ENCODE data around the gene GTF2H3. TPM values are rescaled to one million over a fixed set of nuclear protein-coding genes. Genes with fewer than 3 reads are reported as not detected.
A peak's percentile ranks its signal among the peaks of the same experiment; 100 is the strongest.

GTF2H3 gene
- total RNA-seq: 21.1 TPM
- 7.7 TPM for polyA plus RNA-seq (ENCODE audit: insufficient read depth, low read depth, low replicate concordance)
- long read RNA-seq, donor 1, partial matches to known transcripts: 0 of 5 reads
- long read RNA-seq, donor 1, other reads (novel, unspliced or antisense): 0 of 5 reads
- long read RNA-seq, donor 2, partial matches to known transcripts: 0 of 2 reads
- long read RNA-seq, donor 2, other reads (novel, unspliced or antisense): 0 of 2 reads
- long read RNA-seq, donor 3, transcript GTF2H3-212 (13 exons, 3,329 nt): major isoform, 5 of 7 reads
- long read RNA-seq, donor 3, partial matches to known transcripts: 0 of 7 reads
- long read RNA-seq, donor 3, other reads (novel, unspliced or antisense): 0 of 7 reads
- long read RNA-seq, donor 4, transcript GTF2H3-212 (13 exons, 3,329 nt): major isoform, 5 of 5 reads
- long read RNA-seq, donor 4, partial matches to known transcripts: 0 of 5 reads
- long read RNA-seq, donor 4, other reads (novel, unspliced or antisense): 0 of 5 reads
- long read RNA-seq, donor 5, partial matches to known transcripts: 0 of 1 reads
- long read RNA-seq, donor 5, other reads (novel, unspliced or antisense): 0 of 1 reads
- long read RNA-seq, donor 6, partial matches to known transcripts: 0 of 4 reads
- long read RNA-seq, donor 6, other reads (novel, unspliced or antisense): 0 of 4 reads
- long read RNA-seq, donor 7, partial matches to known transcripts: 1 of 2 reads
- long read RNA-seq, donor 7, other reads (novel, unspliced or antisense): 0 of 2 reads
- long read RNA-seq, donor 8, partial matches to known transcripts: 0 of 5 reads
- long read RNA-seq, donor 8, other reads (novel, unspliced or antisense): 0 of 5 reads
- long read RNA-seq, donor 9: 0 reads
- long read RNA-seq, donor 10, transcript GTF2H3-212 (13 exons, 3,329 nt): major isoform, 6 of 7 reads
- long read RNA-seq, donor 10, partial matches to known transcripts: 0 of 7 reads
- long read RNA-seq, donor 10, other reads (novel, unspliced or antisense): 0 of 7 reads

DNA sequence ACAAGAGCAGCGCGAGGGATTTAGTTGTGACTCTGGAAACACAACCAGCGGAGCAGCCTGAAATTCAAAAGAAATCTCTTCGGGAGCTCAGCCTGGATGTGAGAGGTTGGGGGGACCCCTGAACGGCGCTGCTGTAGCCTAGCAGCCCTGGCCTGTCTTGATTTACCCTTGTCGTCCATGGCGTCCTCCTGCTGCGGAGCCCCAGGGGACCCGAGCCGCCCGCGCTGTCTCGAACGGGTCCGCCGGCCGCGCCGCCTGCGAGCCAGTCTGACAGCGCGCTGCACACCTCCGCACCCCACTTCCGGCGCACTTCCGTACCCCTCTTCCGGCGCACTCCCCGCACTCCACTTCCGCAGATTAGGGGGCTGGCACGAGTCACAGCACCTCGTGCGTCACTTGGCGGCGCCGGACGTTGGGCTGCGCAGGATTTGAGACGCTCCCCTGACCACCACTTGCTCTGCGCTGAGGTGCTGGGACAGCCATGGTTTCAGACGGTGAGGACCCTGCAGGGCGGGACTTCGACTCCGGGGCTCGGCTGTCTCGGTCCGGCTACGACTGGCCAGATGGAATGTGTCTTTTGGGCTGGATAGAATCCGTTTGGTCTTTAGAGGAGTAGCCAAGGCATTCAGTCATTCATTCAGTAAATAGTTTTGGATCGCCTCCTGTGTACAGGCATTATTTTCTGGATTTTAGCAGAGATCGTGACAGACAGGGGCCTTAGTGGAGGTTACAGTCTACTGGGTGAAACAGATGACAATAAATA lies at the start of gene GTF2H3, which contains the start of gene EIF2B1:
Gene GTF2H3 (plus strand): TSS at position 451 of the 763 bp plus-strand sequence. CDS start 31 bp downstream, at position 482.
Gene EIF2B1 (minus strand): TSS at position 308 of the 763 bp plus-strand sequence. CDS start 129 bp downstream, at position 179.
- Histone ChIP-seq H3K4me1 (ENCODE audit: control insufficient read depth in 2 of 3, insufficient read depth in 2 of 3, low read depth in 1 of 3, low read length in 3 of 3) (peaks cover 3 to 11% (median 6%) of the 10 kb centered on the region in 3 donors), H3K27me3 (ENCODE audit: control insufficient read depth, insufficient read depth, low read length) (no peaks in the 10 kb centered on the region), H3K27ac (ENCODE audit: low read depth in 2 of 2, low read length in 2 of 2) (peak within 1 kb of the TSS; percentile 51 to 78), H3K9me3 (ENCODE audit: control insufficient read depth in 2 of 3, insufficient read depth in 1 of 3, low read length in 3 of 3) (no peaks in the 10 kb centered on the region), H3K36me3 (ENCODE audit: control insufficient read depth in 2 of 3, insufficient read depth in 3 of 3, low read length in 3 of 3) (peaks cover 9 to 19% (median 17%) of the 10 kb centered on the region in 3 donors), H3K4me3 (ENCODE audit: low read length in 3 of 3) (peak within 1 kb of the TSS; percentile 97 to 100 (median 98)), H3K9ac (ENCODE audit: low read length in 3 of 3) (peak within 1 kb of the TSS; percentile 89 to 99 (median 93))
- intact Hi-C loops (cut with DNase I): no loop called here
- DNase-seq: peak; percentile 98 to 99 (median 98)
- no peak for FAIRE-seq
- TF ChIP-seq, protein P1, sequence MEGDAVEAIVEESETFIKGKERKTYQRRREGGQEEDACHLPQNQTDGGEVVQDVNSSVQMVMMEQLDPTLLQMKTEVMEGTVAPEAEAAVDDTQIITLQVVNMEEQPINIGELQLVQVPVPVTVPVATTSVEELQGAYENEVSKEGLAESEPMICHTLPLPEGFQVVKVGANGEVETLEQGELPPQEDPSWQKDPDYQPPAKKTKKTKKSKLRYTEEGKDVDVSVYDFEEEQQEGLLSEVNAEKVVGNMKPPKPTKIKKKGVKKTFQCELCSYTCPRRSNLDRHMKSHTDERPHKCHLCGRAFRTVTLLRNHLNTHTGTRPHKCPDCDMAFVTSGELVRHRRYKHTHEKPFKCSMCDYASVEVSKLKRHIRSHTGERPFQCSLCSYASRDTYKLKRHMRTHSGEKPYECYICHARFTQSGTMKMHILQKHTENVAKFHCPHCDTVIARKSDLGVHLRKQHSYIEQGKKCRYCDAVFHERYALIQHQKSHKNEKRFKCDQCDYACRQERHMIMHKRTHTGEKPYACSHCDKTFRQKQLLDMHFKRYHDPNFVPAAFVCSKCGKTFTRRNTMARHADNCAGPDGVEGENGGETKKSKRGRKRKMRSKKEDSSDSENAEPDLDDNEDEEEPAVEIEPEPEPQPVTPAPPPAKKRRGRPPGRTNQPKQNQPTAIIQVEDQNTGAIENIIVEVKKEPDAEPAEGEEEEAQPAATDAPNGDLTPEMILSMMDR (IDR thresholded peaks at IDR 0.05; ENCODE audit: borderline replicate concordance, extremely low read depth, insufficient read depth): no peak

DNA sequence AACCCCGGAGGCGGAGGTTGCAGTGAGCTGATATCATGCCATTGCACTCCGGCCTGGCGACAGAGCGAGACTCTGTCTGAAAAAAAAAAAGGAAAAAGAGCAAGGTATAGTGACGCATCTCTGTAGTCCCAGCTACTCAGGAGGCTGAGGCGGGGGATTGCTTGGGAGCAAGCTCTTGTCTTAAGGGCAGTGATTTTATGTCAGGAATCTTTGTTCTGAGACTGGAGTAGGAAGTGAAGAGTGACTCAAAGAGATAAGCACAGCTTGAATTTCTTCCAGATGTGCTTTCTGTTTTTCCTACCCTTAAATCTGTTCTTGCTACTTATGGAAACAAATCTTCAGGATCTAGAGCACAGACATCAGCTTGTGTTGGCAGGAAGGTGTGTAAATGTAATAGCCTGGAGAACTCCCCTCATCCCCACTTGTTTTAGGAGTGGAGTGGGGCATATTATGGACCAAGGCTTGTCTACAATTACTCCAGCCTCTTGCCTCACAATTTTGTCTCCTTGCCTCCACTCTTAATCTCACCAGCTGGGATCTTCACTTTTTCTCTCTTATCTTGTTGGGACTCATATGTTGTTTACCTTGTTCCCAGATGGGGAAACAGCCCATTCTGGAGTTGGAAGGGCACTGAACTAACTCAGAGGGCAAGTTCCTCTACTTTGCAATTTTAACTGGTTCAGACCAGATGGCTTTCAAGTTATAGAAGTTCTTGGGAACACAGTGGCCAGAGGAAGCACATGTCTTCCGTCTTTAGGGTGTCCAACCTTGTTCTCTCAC lies 41.7 kb upstream of the GTF2H3 start:
- Histone ChIP-seq H3K36me3 (ENCODE audit: control insufficient read depth in 2 of 3, insufficient read depth in 3 of 3, low read length in 3 of 3) (peaks cover 17 to 36% (median 30%) of the 10 kb centered on the region in 3 donors), H3K27ac (ENCODE audit: low read depth in 2 of 2, low read length in 2 of 2) (no peak overlapping the region), H3K9ac (ENCODE audit: low read length in 3 of 3) (no peak overlapping the region), H3K4me1 (ENCODE audit: control insufficient read depth in 2 of 3, insufficient read depth in 2 of 3, low read depth in 1 of 3, low read length in 3 of 3) (peaks cover 0 to 5% (median 3%) of the 10 kb centered on the region in 3 donors), H3K9me3 (ENCODE audit: control insufficient read depth in 2 of 3, insufficient read depth in 1 of 3, low read length in 3 of 3) (no peaks in the 10 kb centered on the region), H3K27me3 (ENCODE audit: control insufficient read depth, insufficient read depth, low read length) (no peaks in the 10 kb centered on the region), H3K4me3 (ENCODE audit: low read length in 3 of 3) (no peak overlapping the region)
- intact Hi-C loops (cut with DNase I): no loop called here
- DNase-seq (no peak), FAIRE-seq (no peak)
- TF ChIP-seq, protein P1 (IDR thresholded peaks at IDR 0.05; ENCODE audit: borderline replicate concordance, extremely low read depth, insufficient read depth): no peak

DNA sequence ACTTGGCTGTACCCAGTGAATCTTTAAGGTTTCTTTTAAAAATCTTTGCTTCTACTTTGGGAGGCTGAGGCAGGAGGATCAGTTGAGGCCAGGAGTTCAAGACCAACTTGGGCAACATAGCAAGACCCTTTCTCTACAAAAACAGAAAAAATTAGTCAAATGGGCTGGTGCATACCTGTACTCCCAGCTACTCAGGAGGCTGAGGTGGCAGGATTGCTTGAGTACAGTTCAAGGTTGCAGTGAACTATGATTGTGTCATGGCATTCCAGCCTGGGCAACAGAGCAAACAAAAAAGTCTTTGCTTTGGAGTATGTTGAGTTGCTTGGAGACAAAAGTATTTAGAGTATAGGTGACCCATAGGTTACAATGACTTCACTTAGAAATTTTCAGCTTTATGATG lies 37.9 kb upstream of the GTF2H3 start:
- FAIRE-seq: no peak
- no peak overlapping the region for H3K27ac ChIP-seq (ENCODE audit: low read depth in 2 of 2, low read length in 2 of 2)
- no peaks in the 10 kb centered on the region for H3K4me1 ChIP-seq (ENCODE audit: control insufficient read depth in 2 of 3, insufficient read depth in 2 of 3, low read depth in 1 of 3, low read length in 3 of 3)
- H3K9ac ChIP-seq (ENCODE audit: low read length in 3 of 3): no peak overlapping the region
- no peaks in the 10 kb centered on the region for H3K9me3 ChIP-seq (ENCODE audit: control insufficient read depth in 2 of 3, insufficient read depth in 1 of 3, low read length in 3 of 3)
- no peak overlapping the region for H3K4me3 ChIP-seq (ENCODE audit: low read length in 3 of 3)
- H3K36me3 ChIP-seq (ENCODE audit: control insufficient read depth in 2 of 3, insufficient read depth in 3 of 3, low read length in 3 of 3): peaks cover 9 to 28% (median 28%) of the 10 kb centered on the region in 3 donors
- intact Hi-C loops (cut with DNase I): no loop called here
- TF ChIP-seq, protein P1 (IDR thresholded peaks at IDR 0.05; ENCODE audit: borderline replicate concordance, extremely low read depth, insufficient read depth): no peak
- DNase-seq: no peak
- no peaks in the 10 kb centered on the region for H3K27me3 ChIP-seq (ENCODE audit: control insufficient read depth, insufficient read depth, low read length)
